ENCODE data around the gene SHANK1.

The SHANK1 gene

GRCh38 chr19:50686310-50687032 is 33.1 kb downstream of the SHANK1 start:
- DNase-seq (ENCODE audit: low read depth, low spot score), result no peak

GRCh38 chr19:50679177-50680125 is 40.2 kb downstream of the SHANK1 start:
- peak; percentile 36 for DNase-seq (ENCODE audit: low read depth, low spot score)

- DNase-seq (ENCODE audit: low read depth, low spot score), result no peak
Observed at GRCh38 chr19:50678323-50678722, 41.3 kb downstream of the SHANK1 start.

GRCh38 chr19:50677636-50678035 is 42.0 kb downstream of the SHANK1 start:
- no peak for DNase-seq (ENCODE audit: low read depth, low spot score)

GRCh38 chr19:50676625-50677197 is 42.9 kb downstream of the SHANK1 start:
- DNase-seq (ENCODE audit: low read depth, low spot score), result no peak

- DNase-seq (ENCODE audit: low read depth, low spot score), result no peak
Observed at GRCh38 chr19:50673118-50673517, 46.5 kb downstream of the SHANK1 start.

- no peak for DNase-seq (ENCODE audit: low read depth, low spot score)
Observed at GRCh38 chr19:50670102-50670380, 49.6 kb downstream of the SHANK1 start.

GRCh38 chr19:50669302-50670101 is 50.1 kb downstream of the SHANK1 start:
- no peak for DNase-seq (ENCODE audit: low read depth, low spot score)

GRCh38 chr19:50668879-50669278 is 50.7 kb downstream of the SHANK1 start:
- no peak for DNase-seq (ENCODE audit: low read depth, low spot score)

GRCh38 chr19:50668416-50668815 is 51.2 kb downstream of the SHANK1 start:
- no peak for DNase-seq (ENCODE audit: low read depth, low spot score)

- no peak for DNase-seq (ENCODE audit: low read depth, low spot score)
Observed at GRCh38 chr19:50667759-50668231, 51.8 kb downstream of the SHANK1 start.

GRCh38 chr19:50667177-50667758 is 52.3 kb downstream of the SHANK1 start:
- no peak for DNase-seq (ENCODE audit: low read depth, low spot score)

- DNase-seq (ENCODE audit: low read depth, low spot score), result no peak
Observed at GRCh38 chr19:50666346-50667176, 53.0 kb downstream of the SHANK1 start.

GRCh38 chr19:50664204-50664603 is 55.4 kb downstream of the SHANK1 start:
- DNase-seq (ENCODE audit: low read depth, low spot score), result no peak

- DNase-seq (ENCODE audit: low read depth, low spot score), result no peak
Observed at GRCh38 chr19:50663482-50663790, 56.2 kb downstream of the SHANK1 start.

- DNase-seq (ENCODE audit: low read depth, low spot score), result no peak
Observed at GRCh38 chr19:50662651-50663481, 56.7 kb downstream of the SHANK1 start.

- no peak for DNase-seq (ENCODE audit: low read depth, low spot score)
Observed at GRCh38 chr19:50661766-50662650, 57.6 kb downstream of the SHANK1 start.

GRCh38 chr19:50661023-50661422 is 58.6 kb downstream of the SHANK1 start:
- no peak for DNase-seq (ENCODE audit: low read depth, low spot score)

GRCh38 chr19:50660088-50660366 is 59.6 kb downstream of the SHANK1 start:
- no peak for DNase-seq (ENCODE audit: low read depth, low spot score)
